RPMI8226 (cell line): ENCODE results near the gene LHX2.

Experiments
- DNase-seq: peaks from one replicate; pipeline ENCODE4 v3.0.0-alpha.2; 2015

Gene LHX2

DNA sequence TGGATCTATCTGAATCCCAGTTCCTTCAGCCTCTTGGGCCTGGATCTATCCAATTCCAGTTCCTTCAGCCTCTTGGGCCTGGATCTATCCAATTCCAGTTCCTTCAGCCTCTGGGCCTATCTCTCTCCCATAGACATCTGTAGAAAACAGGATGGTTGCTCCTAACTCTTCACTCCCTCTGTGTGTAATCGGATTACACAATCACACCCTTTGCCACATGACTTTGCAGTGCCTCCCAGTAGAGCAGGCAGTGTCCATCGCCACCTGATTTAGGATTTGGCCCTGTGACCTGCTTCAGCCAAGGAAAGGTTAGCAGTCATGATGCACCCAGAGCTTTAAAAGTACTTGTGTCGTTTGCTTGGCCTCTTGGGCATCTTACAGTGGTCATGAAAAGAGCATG lies 56.7 kb downstream of the LHX2 start:
- no peak for DNase-seq

DNA sequence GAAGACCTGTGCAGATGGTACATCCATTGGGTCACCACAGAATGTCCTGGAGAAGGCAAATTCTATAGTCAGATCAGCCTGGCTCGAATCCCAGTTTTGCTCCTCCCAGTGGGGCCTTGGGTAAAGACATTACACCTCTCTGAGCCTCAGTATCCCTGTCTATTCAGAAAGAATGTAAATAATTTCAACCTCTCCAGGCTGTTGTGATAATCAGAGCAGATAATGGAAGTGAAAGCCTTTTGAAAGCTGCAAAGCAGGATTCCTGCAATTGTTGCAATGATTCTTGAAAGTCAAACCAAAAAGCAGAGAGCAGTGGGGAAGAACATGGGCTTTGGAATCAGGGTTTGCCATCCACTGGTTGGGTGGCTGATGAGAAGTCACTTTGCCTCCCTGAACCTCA lies 63.2 kb downstream of the LHX2 start:
- no peak for DNase-seq

DNA sequence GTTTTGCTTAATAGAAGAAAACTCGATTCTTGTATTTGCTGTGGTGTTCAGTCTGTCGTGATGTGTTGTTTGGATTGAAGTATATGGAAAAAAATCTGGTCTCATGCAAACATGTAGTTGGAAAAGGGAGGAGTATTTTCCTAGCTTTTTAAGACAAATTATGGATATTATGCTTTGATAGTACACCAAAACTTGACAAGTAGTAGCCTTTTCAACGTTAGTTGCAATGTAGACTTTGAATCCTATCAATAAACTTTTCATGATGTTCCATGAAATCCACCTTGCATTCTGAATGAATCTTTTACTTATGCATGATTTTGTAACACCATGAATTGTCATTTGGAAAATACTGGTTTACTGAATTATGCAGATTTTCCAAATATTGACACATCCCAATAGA lies 64.2 kb downstream of the LHX2 start:
- no peak for DNase-seq

DNA sequence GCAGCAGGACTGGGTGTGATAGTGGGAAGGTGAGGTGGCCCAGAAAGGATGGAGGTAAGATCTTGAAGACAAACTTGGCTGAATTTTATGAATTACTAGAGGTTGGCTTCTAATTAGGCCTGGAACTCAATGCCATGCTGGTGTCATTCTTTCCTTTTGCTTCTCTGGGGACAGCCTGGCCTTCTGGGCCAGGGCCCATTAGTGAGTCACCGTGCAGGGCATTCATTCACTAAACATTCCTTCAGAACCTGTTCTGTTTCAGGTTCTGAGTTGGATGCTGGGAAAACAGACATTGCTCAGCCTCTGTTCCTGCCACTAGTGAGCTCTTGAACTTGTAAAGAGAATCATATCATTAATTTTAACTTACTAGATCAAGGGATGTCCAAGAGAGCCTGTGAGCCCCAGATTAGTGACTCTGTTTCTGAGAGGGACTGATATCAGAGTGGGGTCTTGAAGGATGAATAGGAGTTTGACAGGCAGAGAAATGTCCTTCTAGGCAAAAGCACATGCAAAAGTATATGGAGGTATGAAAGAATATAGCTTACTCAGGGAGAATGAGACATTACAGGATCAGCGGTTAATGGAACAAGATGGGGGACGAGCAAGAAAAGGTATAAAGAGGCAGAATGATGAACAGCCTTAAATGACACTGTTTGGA lies 66.5 kb downstream of the LHX2 start:
- DNase-seq, result no peak

DNA sequence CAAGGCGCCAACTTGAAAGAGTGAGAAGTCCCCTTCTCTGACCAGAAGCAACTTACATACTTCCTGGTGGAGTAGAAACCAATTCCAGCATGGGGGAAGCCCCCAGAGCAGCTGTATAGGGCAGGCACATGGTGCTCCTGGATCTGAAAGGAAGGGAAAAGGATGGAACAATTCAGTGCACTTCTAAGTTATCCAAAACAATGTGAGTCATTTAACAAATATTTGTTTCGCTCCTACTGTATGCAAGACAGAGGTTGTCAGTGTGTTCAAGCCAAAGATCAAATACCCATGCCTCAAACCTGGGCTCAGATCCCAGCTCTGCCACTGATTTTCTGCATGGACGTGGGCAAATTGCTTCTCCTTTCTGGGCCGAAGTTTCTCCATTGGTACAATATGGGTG lies 67.1 kb downstream of the LHX2 start:
- no peak for DNase-seq

DNA sequence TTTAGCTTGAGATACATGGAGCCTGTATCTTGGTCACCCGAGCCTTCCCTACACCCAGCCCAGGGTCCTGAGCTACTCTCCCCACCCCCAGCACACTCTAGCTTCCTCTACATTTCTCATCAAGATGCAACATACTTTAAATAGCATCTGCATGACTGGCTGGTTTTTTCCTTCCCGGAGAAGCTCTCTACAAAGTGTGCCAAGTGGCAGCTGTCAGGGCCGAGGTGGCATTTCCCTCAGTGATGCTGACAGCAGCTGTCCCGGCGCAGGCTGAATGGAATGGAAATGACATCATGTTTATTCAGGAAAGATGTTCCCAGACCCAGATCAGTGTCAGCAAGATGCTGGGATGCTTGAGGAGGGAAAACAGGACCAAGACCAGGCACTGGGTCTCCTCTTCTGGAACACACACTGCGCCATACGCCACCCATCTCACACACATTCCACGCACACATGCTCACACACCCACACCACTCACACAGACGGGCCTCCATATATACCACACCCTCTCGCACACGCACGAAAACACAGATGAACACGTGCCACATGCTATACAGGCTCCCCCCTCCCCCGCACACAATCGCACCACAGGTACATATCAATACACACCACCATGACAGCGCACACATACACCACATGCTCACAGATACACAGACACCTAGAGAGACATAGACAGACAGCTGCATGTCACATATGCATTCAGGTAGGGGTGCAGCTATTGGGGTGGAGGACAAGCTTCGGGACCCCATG lies 67.8 kb downstream of the LHX2 start:
- DNase-seq, result no peak

DNA sequence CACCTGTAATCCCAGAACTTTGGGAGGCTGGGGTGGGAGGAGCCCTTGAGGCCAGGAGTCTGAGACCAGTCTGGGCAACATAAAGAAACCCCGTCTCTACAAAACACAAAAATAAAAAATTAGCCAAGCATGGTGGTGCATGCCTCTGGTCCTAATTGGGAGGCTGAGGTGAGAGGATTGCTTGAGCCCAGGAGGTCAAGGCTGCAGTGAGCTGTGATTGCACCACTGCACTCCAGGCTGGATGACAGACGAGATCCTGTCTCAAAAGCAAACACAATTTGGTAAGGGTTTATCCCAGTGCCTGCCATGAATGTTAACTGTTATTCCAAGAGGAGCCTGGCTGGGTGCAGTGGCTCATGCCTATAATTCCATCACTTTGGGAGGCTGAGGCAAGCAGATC lies 71.1 kb downstream of the LHX2 start:
- DNase-seq, result no peak
